MM.1S (cell line): ENCODE data around the gene STK38L.

Experiments
- CTCF ChIP-seq: fragments of 300-600 bp; sonication (generic); IDR thresholded peaks from 2 replicates; pipeline ENCODE4 v1.5.1; 2016; ENCODE audit warnings: antibody characterized with exemption, low read length, mixed read lengths
- EZH2 ChIP-seq: fragments of 300-600 bp; sonication (generic); optimal IDR thresholded peaks from 2 replicates; pipeline ENCODE3; 2017; ENCODE audit warnings: low read depth, mild to moderate bottlenecking, antibody characterized with exemption, low read length, mixed read lengths

- TF ChIP-seq CTCF (no peak), EZH2 (no peak)
Measured at GRCh38 chr12:27226407-27226929, 17.6 kb upstream of the STK38L start.
